ENCODE measurements around the gene CUX1. TPM values are rescaled to one million over a fixed set of nuclear protein-coding genes. Genes with fewer than 3 reads are reported as not detected.

CUX1 gene
- total RNA-seq, 1 experiment from 2014 or later = 53.5 TPM

GRCh38 chr7:102262546-102262945 lies 445.1 kb downstream of the CUX1 start:
- no peak overlapping the region for H3T11ph ChIP-seq (ENCODE audit: low read length)
- Mint-ChIP-seq H3K9me3 (no peaks in the 10 kb centered on the region), H3K4me1 (peaks cover 0 to 8% of the 10 kb centered on the region in 2 experiments; a peak in 1 of 4 replicates), H3K4me3 (no peak overlapping the region), H3K27me3 (ENCODE audit: low read depth) (peaks cover 1% of the 10 kb centered on the region; the same call in 1 of the 2 replicates), H3K36me3 (ENCODE audit: insufficient read depth in 1 of 3, low read depth in 3 of 3) (no peaks in the 10 kb centered on the region), H3K27ac (no peak overlapping the region; a peak in 1 of 7 replicates)
- no peak overlapping the region for H2AFZ ChIP-seq (ENCODE audit: low read length)
- no peak overlapping the region for H3K18ac ChIP-seq (ENCODE audit: insufficient read length, low read depth, low read length)
- no peak overlapping the region for H3K4ac ChIP-seq (ENCODE audit: low read depth, low read length)
- no peaks in the 10 kb centered on the region for H3K79me2 ChIP-seq (ENCODE audit: insufficient read depth, low read length)
- H3K9me3 ChIP-seq (ENCODE audit: control insufficient read depth, low read depth, low read length) = no peaks in the 10 kb centered on the region
- H3K27me3 ChIP-seq (ENCODE audit: insufficient read depth, low read length) = no peaks in the 10 kb centered on the region
- no peak for TF ChIP-seq CTCF (conservative IDR thresholded peaks at IDR 0.05)
- H3K23ac ChIP-seq (ENCODE audit: insufficient read length, low read depth, low read length) = no peak overlapping the region
- no peak overlapping the region for H4K91ac ChIP-seq (ENCODE audit: insufficient read length, low read depth, low read length)
- no peak overlapping the region for H4K5ac ChIP-seq (ENCODE audit: insufficient read length, low read depth, low read length)
- H3K79me1 ChIP-seq (ENCODE audit: insufficient read depth, low read depth, low read length, poor library complexity, severe bottlenecking) = no peaks in the 10 kb centered on the region
- no peak for DNase-seq
- H3K23me2 ChIP-seq (ENCODE audit: insufficient read length, low read depth, low read length, poor library complexity, severe bottlenecking) = no peaks in the 10 kb centered on the region
- no peak overlapping the region for H2BK120ac ChIP-seq (ENCODE audit: low read depth, low read length, poor library complexity, severe bottlenecking)
- H2AK5ac ChIP-seq (ENCODE audit: insufficient read length, low read length) = no peak overlapping the region
- no peak overlapping the region for H3K56ac ChIP-seq (ENCODE audit: insufficient read length, low read depth, low read length)
- H2BK12ac ChIP-seq (ENCODE audit: insufficient read length, low read depth, low read length) = no peak overlapping the region
- no CpG with 5 or more reads among the region's 13 CpGs for WGBS (ENCODE audit: extremely low coverage, insufficient read length, low lambda C conversion rate)
- H4K8ac ChIP-seq (replicated peaks; ENCODE audit: insufficient read length, low read depth, low read length) = no peak overlapping the region
- H2BK5ac ChIP-seq (ENCODE audit: insufficient read length, low read length) = no peak overlapping the region
- no peak overlapping the region for H3K14ac ChIP-seq (ENCODE audit: insufficient read depth, low read length)
- H3K9ac ChIP-seq (ENCODE audit: extremely low read depth, insufficient read length, low read length) = no peak overlapping the region
- H3K4me1 ChIP-seq (ENCODE audit: insufficient read depth, low read length) = no peaks in the 10 kb centered on the region
- H3K4me2 ChIP-seq (ENCODE audit: insufficient read depth, insufficient read length, low read length) = no peak overlapping the region
- no peak overlapping the region for H2BK15ac ChIP-seq (ENCODE audit: low read depth, low read length)
- H2BK20ac ChIP-seq (ENCODE audit: low read depth, low read length, poor library complexity, severe bottlenecking) = no peak overlapping the region
- no peaks in the 10 kb centered on the region for H4K20me1 ChIP-seq (ENCODE audit: control insufficient read depth, insufficient read depth, insufficient read length)
- H3K27ac ChIP-seq (ENCODE audit: insufficient read length, low read depth, low read length) = no peak overlapping the region

Measured in H9 (cell line).